Measurements from ENCODE around the gene PHACTR1.

Gene PHACTR1

GRCh38 chr6:13053006-13053461 lies 336.5 kb downstream of the PHACTR1 start:
- Histone ChIP-seq H3K4me2 (ENCODE audit: low read length) (no peak overlapping the region), H2AFZ (no peak overlapping the region), H3K27me3 (ENCODE audit: control insufficient read depth, insufficient read depth, low read length) (no peaks in the 10 kb centered on the region), H3K9ac (no peak overlapping the region), H3K79me2 (no peaks in the 10 kb centered on the region), H3K4me3 (ENCODE audit: low read depth, low read length) (no peak overlapping the region), H3K4me1 (no peaks in the 10 kb centered on the region), H3K9me3 (ENCODE audit: control insufficient read depth, low read length) (no peaks in the 10 kb centered on the region), H3K36me3 (ENCODE audit: control insufficient read depth, insufficient read depth, low read length) (no peaks in the 10 kb centered on the region), H3K27ac (no peak overlapping the region)
- no peak for TF ChIP-seq CTCF (IDR thresholded peaks at IDR 0.05)

GRCh38 chr6:13058051-13058450 lies 341.5 kb downstream of the PHACTR1 start:
- Histone ChIP-seq H3K27me3 (ENCODE audit: control insufficient read depth, insufficient read depth, low read length) (no peaks in the 10 kb centered on the region), H3K9ac (no peak overlapping the region), H3K4me3 (ENCODE audit: low read depth, low read length) (no peak overlapping the region), H3K4me2 (ENCODE audit: low read length) (no peak overlapping the region), H3K9me3 (ENCODE audit: control insufficient read depth, low read length) (no peaks in the 10 kb centered on the region), H3K27ac (no peak overlapping the region), H3K36me3 (ENCODE audit: control insufficient read depth, insufficient read depth, low read length) (no peaks in the 10 kb centered on the region), H3K79me2 (no peaks in the 10 kb centered on the region), H3K4me1 (no peaks in the 10 kb centered on the region), H2AFZ (no peak overlapping the region)
- TF ChIP-seq CTCF (IDR thresholded peaks at IDR 0.05), result no peak

GRCh38 chr6:13059026-13059425 lies 342.5 kb downstream of the PHACTR1 start:
- H3K4me2 ChIP-seq (ENCODE audit: low read length), result no peak overlapping the region
- H3K9me3 ChIP-seq (ENCODE audit: control insufficient read depth, low read length), result no peaks in the 10 kb centered on the region
- H3K36me3 ChIP-seq (ENCODE audit: control insufficient read depth, insufficient read depth, low read length), result no peaks in the 10 kb centered on the region
- no peaks in the 10 kb centered on the region for H3K79me2 ChIP-seq
- no peak overlapping the region for H3K9ac ChIP-seq
- no peaks in the 10 kb centered on the region for H3K27me3 ChIP-seq (ENCODE audit: control insufficient read depth, insufficient read depth, low read length)
- H3K4me3 ChIP-seq (ENCODE audit: low read depth, low read length), result no peak overlapping the region
- H3K27ac ChIP-seq, result no peak overlapping the region
- H2AFZ ChIP-seq, result no peak overlapping the region
- no peaks in the 10 kb centered on the region for H3K4me1 ChIP-seq
- no peak for TF ChIP-seq CTCF (IDR thresholded peaks at IDR 0.05)

GRCh38 chr6:13063300-13063918 lies 346.8 kb downstream of the PHACTR1 start:
- no peaks in the 10 kb centered on the region for H3K27me3 ChIP-seq (ENCODE audit: control insufficient read depth, insufficient read depth, low read length)
- H3K9ac ChIP-seq, result no peak overlapping the region
- H3K4me1 ChIP-seq, result no peaks in the 10 kb centered on the region
- no peak overlapping the region for H3K4me2 ChIP-seq (ENCODE audit: low read length)
- H3K4me3 ChIP-seq (ENCODE audit: low read depth, low read length), result no peak overlapping the region
- no peak for TF ChIP-seq CTCF (IDR thresholded peaks at IDR 0.05)
- H3K9me3 ChIP-seq (ENCODE audit: control insufficient read depth, low read length), result no peaks in the 10 kb centered on the region
- no peaks in the 10 kb centered on the region for H3K36me3 ChIP-seq (ENCODE audit: control insufficient read depth, insufficient read depth, low read length)
- H3K79me2 ChIP-seq, result no peaks in the 10 kb centered on the region
- H3K27ac ChIP-seq, result no peak overlapping the region
- H2AFZ ChIP-seq, result no peak overlapping the region

GRCh38 chr6:13065581-13065980 lies 349.0 kb downstream of the PHACTR1 start:
- Histone ChIP-seq H3K27me3 (ENCODE audit: control insufficient read depth, insufficient read depth, low read length) (no peaks in the 10 kb centered on the region), H3K4me3 (ENCODE audit: low read depth, low read length) (no peak overlapping the region), H3K9ac (no peak overlapping the region), H3K9me3 (ENCODE audit: control insufficient read depth, low read length) (no peaks in the 10 kb centered on the region), H3K4me2 (ENCODE audit: low read length) (no peak overlapping the region), H3K27ac (no peak overlapping the region), H3K36me3 (ENCODE audit: control insufficient read depth, insufficient read depth, low read length) (no peaks in the 10 kb centered on the region), H2AFZ (no peak overlapping the region), H3K79me2 (no peaks in the 10 kb centered on the region), H3K4me1 (no peaks in the 10 kb centered on the region)
- no peak for TF ChIP-seq CTCF (IDR thresholded peaks at IDR 0.05)
